ENCODE data around the gene PIEZO2.

Gene PIEZO2

GRCh38 chr18:10892786-10893185 lies 256.6 kb downstream of the PIEZO2 start:
- Histone ChIP-seq H3K9me2 (replicated peaks; ENCODE audit: control insufficient read depth, low read length) (no peaks in the 10 kb centered on the region), H3K4me2 (ENCODE audit: low read length) (no peak overlapping the region), H4K20me1 (ENCODE audit: control insufficient read depth, insufficient read depth, low read depth, low read length) (no peaks in the 10 kb centered on the region), H3K27me3 (ENCODE audit: control insufficient read depth, low read length) (no peaks in the 10 kb centered on the region), H3K36me3 (ENCODE audit: control insufficient read depth, low read length) (no peaks in the 10 kb centered on the region), H3K27ac (ENCODE audit: low read depth, low read length) (no peak overlapping the region), H3K79me2 (ENCODE audit: control insufficient read depth, low read length) (no peaks in the 10 kb centered on the region), H3K9me3 (ENCODE audit: control insufficient read depth, insufficient read depth, low read length) (no peaks in the 10 kb centered on the region), H3K4me3 (ENCODE audit: low read length) (no peak overlapping the region), H3K4me1 (ENCODE audit: control insufficient read depth, low read length) (no peaks in the 10 kb centered on the region), H3F3A (ENCODE audit: control insufficient read depth, insufficient read depth) (no peaks in the 10 kb centered on the region)
- no peak for TF ChIP-seq CTCF (IDR thresholded peaks at IDR 0.05; ENCODE audit: low read depth, low read length, poor library complexity, severe bottlenecking)
- TF ChIP-seq EZH2phosphoT487 (IDR thresholded peaks at IDR 0.05; ENCODE audit: borderline replicate concordance, low read length) = no peak

DNA sequence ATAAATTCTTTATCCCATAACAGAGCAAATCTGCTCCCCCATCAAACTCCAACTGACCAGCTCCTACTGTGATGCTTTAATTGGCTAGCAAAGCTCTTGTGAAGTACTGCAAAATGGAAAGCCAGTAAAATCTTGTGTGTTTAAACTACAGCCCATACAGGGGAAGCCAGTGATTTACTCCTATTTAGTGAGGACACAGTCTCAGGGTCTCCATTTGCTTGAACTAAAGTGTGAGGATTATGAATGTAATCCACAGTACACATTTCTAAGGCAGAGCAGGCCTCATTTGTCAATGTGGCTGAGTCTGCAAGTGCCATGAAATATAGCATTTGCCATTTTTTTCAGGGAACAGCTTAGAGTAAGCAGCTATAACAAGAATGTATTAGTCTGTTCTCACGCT lies 259.3 kb downstream of the PIEZO2 start:
- no peaks in the 10 kb centered on the region for H3K9me3 ChIP-seq (ENCODE audit: control insufficient read depth, insufficient read depth, low read length)
- no peak overlapping the region for H3K27ac ChIP-seq (ENCODE audit: low read depth, low read length)

GRCh38 chr18:10878703-10879102 lies 270.7 kb downstream of the PIEZO2 start:
- H3K4me2 ChIP-seq (ENCODE audit: low read length) = no peak overlapping the region

More for the DNA sequence above, 259.3 kb downstream of the PIEZO2 start:
- Histone ChIP-seq H3K79me2 (ENCODE audit: control insufficient read depth, low read length) (no peaks in the 10 kb centered on the region), H3K27me3 (ENCODE audit: control insufficient read depth, low read length) (no peaks in the 10 kb centered on the region), H4K20me1 (ENCODE audit: control insufficient read depth, insufficient read depth, low read depth, low read length) (no peaks in the 10 kb centered on the region), H3K36me3 (ENCODE audit: control insufficient read depth, low read length) (no peaks in the 10 kb centered on the region), H3K4me2 (ENCODE audit: low read length) (no peak overlapping the region), H3F3A (ENCODE audit: control insufficient read depth, insufficient read depth) (no peaks in the 10 kb centered on the region), H3K4me1 (ENCODE audit: control insufficient read depth, low read length) (no peaks in the 10 kb centered on the region), H3K4me3 (ENCODE audit: low read length) (no peak overlapping the region), H3K9me2 (replicated peaks; ENCODE audit: control insufficient read depth, low read length) (no peaks in the 10 kb centered on the region)
- TF ChIP-seq EZH2phosphoT487 (IDR thresholded peaks at IDR 0.05; ENCODE audit: borderline replicate concordance, low read length) = no peak
- TF ChIP-seq CTCF (IDR thresholded peaks at IDR 0.05; ENCODE audit: low read depth, low read length, poor library complexity, severe bottlenecking) = no peak

More at GRCh38 chr18:10878703-10879102, 270.7 kb downstream of the PIEZO2 start:
- Histone ChIP-seq H3K9me3 (ENCODE audit: control insufficient read depth, insufficient read depth, low read length) (no peaks in the 10 kb centered on the region), H3K27me3 (ENCODE audit: control insufficient read depth, low read length) (no peaks in the 10 kb centered on the region; the same call in 1 of the 2 replicates), H3F3A (ENCODE audit: control insufficient read depth, insufficient read depth) (no peaks in the 10 kb centered on the region), H3K36me3 (ENCODE audit: control insufficient read depth, low read length) (no peaks in the 10 kb centered on the region), H3K79me2 (ENCODE audit: control insufficient read depth, low read length) (no peaks in the 10 kb centered on the region), H3K4me1 (ENCODE audit: control insufficient read depth, low read length) (no peaks in the 10 kb centered on the region), H4K20me1 (ENCODE audit: control insufficient read depth, insufficient read depth, low read depth, low read length) (no peaks in the 10 kb centered on the region), H3K9me2 (replicated peaks; ENCODE audit: control insufficient read depth, low read length) (no peaks in the 10 kb centered on the region), H3K27ac (ENCODE audit: low read depth, low read length) (no peak overlapping the region), H3K4me3 (ENCODE audit: low read length) (no peak overlapping the region)
- TF ChIP-seq CTCF (IDR thresholded peaks at IDR 0.05; ENCODE audit: low read depth, low read length, poor library complexity, severe bottlenecking) = no peak
- TF ChIP-seq EZH2phosphoT487 (IDR thresholded peaks at IDR 0.05; ENCODE audit: borderline replicate concordance, low read length) = no peak

Data from DOHH2 (cell line).